Measurements from ENCODE around the gene CDS2.

Gene CDS2

GRCh38 chr20:5178046-5178445 is 51.2 kb downstream of the CDS2 start:
- no peak for DNase-seq (ENCODE audit: low read depth in 1 of 2, low spot score in 1 of 2)

- DNase-seq (ENCODE audit: low read depth in 1 of 2, low spot score in 1 of 2), result no peak
Observed at GRCh38 chr20:5180421-5180820, 53.6 kb downstream of the CDS2 start.

GRCh38 chr20:5180933-5181332 is 54.1 kb downstream of the CDS2 start:
- DNase-seq (ENCODE audit: low read depth in 1 of 2, low spot score in 1 of 2), result no peak

DNA sequence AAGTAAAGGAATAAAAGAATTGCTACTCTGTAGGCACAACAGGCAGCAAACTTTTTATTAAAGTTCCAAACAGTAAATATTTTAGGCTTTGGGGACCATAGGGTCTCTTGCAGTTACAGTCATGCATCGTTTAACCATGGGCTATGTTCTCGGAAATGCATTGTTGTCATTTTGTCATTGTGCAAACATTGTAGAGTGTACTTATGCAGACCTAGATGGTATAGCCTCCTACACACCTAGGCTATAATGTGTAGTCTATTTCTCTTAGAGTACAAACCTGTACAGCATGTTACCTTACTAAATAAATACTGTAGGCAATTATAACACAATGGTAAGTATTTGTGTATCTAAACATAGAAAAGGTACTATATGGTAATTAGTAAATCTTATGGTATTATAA is 54.7 kb downstream of the CDS2 start:
- no peak for DNase-seq (ENCODE audit: low read depth in 1 of 2, low spot score in 1 of 2)

DNA sequence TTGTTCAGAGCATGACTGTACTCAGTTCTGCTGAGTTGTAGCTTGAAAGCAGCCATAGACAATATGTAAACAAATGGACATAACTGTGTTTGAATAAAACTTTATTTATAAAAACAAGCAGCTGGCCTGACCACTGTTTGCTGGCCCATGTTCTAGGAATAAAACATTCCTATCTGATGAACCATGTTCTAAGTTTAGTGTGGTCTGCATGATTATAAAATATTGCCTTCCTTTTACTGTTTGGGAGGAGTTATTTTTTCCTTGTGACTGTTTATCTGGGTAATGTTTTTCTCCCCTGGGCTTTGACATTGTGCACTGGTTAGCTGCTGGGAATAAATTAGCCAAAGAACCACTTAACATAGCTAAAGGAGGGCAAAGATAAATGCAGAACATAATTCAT is 55.1 kb downstream of the CDS2 start:
- no peak for DNase-seq (ENCODE audit: low read depth in 1 of 2, low spot score in 1 of 2)

- no peak for DNase-seq (ENCODE audit: low read depth in 1 of 2, low spot score in 1 of 2)
Observed at GRCh38 chr20:5182615-5183254, 55.9 kb downstream of the CDS2 start.

- no peak for DNase-seq (ENCODE audit: low read depth in 1 of 2, low spot score in 1 of 2)
Observed at GRCh38 chr20:5183731-5184474, 57.1 kb downstream of the CDS2 start.

DNA sequence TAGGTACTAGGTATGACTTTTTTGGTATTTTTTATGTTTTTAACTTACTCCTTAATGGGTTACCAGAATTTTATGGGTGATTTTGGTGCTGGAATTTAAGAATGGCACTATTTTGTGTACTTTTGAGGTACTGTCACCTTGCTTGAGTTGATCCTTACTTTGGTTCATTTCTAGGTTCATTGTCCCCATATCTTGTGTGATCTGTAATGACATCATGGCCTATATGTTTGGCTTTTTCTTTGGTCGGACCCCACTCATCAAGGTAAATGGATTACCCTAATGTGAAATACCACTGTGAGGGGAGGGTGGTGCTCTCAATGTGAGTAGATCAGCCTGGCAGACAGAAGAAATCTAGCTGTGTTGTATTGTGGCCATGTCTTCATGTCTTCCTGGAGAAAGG is 57.9 kb downstream of the CDS2 start:
- no peak for DNase-seq (ENCODE audit: low read depth in 1 of 2, low spot score in 1 of 2)

GRCh38 chr20:5187122-5187521 is 60.3 kb downstream of the CDS2 start:
- DNase-seq (ENCODE audit: low read depth in 1 of 2, low spot score in 1 of 2), result no peak

- no peak for DNase-seq (ENCODE audit: low read depth in 1 of 2, low spot score in 1 of 2)
Observed at GRCh38 chr20:5188736-5189135, 61.9 kb downstream of the CDS2 start.

DNA sequence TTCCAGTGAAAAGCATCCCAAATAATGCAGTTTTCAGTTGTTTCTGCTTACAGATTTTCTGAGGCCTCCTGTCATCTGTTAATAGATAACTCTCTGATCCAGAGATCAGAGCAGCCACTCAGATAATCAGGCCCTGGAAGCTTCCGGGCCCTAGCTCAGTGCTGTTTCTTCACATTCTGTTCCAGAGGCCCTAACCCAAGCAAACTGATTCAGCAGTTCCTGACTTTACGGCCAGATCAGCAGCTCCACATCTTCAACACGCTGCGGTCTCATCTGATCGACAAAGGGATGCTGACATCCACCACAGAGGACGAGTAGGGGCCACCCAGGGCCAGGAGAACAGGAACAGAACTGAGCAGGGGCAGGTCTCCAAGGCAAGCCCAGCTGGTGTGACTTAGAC is 63.1 kb downstream of the CDS2 start:
- DNase-seq (ENCODE audit: low read depth in 1 of 2, low spot score in 1 of 2), result no peak

DNA sequence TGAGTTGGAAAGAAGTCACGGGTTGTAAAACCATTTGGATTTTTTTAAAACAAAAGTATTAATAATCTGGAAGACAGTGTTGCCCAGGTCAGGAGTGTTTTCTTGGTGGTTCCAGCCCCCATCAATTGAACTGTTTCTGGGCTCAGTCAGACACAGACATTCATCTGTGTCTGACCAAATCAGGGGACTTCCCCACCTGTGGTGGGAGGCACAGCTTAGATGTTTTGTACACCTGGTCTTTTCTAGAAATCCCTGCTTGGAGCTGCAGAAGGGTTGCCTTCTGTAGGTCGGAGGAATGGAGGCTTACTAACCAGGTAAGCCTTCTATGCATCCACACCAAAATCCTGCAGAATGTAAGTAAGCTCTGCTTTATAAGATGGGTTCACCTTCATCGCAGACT is 63.6 kb downstream of the CDS2 start:
- DNase-seq (ENCODE audit: low read depth in 1 of 2, low spot score in 1 of 2), result no peak

DNA sequence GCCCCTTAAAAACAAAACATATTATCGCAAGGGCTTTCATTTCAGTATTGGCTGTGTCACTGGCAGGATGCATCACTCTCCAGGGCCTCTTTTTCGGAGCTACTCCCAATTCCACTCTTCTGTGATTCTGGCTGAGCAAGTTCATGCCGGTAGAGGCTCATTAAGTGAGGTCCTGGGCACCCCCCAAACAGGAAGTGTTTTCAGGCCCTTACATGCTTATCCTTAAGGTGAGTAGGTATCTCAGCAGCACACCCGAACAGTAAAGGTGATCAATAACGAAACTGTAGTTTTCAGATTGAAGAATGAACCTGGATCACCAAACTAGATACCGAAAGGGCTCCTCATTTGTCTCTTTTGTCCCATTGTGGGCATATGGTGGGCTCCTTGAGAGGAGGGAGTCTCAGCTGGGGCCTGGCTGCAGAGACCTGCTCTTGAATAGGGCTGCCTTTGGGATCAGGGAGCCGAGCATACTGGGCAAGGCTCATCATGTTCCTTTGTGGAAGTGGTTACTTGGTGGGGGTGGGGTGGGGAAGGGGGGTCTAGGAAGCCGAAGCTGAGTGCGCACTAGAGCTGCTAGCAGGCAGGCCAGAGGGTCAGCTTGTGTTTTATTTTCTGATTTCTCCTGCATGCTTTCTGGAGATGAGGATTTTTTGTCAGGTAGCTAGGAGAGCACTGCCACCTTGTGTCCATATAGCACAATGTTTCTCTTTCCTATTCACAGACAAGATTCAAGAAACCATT is 65.2 kb downstream of the CDS2 start:
- no peak for DNase-seq (ENCODE audit: low read depth in 1 of 2, low spot score in 1 of 2)

DNA sequence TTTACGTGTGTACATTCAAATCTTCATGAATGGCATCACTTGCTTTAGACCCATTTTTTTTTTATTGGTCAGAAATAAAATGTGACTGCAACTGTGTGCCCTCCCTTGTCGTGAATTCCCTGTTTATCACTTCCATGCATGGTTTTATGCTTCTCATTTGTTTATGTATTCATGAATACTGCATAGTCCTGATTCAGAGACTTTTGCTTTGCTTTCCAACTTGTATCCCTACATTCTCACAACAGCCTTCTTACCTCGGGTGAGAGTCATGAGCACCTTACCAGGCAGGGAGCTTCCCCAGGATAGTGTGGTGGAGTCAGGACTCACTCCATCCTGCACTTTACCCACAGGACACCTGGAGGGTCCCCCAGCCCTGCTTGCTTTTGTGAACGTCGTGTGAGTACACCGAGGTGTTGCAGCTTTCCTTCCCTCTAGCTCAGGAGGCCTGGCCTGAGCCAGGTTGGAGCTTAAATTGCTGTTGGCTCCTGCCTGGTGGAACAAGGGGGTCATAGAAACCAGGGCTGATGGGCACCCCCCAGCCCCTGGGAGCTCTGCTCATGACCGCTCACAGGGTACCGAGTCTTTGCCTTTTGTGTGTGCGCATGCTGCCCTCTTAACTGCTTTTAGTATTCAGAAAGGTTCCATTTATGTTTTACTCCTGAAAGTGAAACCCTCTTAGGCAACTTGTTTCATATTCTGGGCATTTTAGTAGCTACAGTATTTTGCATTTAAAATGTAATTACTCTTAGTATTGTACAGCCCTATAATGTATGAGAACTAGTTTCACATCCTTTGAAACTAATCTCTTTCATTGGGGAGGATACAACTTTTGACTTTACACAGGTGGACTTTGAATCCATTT is 66.0 kb downstream of the CDS2 start:
- DNase-seq (ENCODE audit: low read depth in 1 of 2, low spot score in 1 of 2), result no peak

DNA sequence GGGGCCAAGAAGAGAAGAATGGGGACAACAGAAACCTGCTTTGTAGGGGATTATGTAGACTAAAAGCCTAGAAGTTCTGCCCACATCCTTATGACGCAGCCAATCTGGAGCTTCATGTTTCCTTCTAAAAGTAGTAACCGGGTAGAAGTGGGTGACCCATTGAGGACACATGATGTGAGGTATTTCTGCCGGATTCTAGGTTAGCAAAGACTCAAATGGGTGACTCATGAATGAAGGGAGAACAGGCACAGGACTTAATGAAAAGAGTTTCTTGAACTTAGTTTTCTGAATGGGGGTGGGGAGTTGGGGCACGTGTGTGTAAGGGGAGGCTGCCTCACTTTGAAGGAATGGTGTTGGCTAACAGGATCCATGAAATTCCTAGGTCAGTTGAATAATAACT is 68.8 kb downstream of the CDS2 start:
- no peak for DNase-seq (ENCODE audit: low read depth in 1 of 2, low spot score in 1 of 2)

DNA sequence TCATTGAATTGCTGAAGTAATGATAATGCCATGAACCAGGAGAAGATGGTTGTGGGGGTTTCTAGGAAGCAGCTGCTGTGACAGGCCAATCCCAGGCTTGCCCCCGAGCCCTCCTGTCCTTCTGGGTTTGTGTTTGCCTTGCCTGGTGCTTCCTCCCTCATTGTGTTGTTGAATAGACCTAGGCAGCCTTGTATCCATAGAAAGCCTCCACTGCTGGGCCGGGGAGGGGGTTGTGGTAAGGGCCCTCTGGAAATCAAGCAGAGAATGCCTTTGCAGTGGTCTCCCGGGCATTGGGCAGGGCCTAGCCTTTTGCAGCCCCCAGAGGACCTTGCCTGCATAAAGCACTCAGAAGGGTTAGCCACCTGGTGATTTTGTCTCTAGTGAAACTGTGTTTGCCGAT is 69.3 kb downstream of the CDS2 start:
- DNase-seq (ENCODE audit: low read depth in 1 of 2, low spot score in 1 of 2), result no peak

GRCh38 chr20:5197270-5197827 is 70.5 kb downstream of the CDS2 start:
- DNase-seq (ENCODE audit: low read depth in 1 of 2, low spot score in 1 of 2), result no peak

DNA sequence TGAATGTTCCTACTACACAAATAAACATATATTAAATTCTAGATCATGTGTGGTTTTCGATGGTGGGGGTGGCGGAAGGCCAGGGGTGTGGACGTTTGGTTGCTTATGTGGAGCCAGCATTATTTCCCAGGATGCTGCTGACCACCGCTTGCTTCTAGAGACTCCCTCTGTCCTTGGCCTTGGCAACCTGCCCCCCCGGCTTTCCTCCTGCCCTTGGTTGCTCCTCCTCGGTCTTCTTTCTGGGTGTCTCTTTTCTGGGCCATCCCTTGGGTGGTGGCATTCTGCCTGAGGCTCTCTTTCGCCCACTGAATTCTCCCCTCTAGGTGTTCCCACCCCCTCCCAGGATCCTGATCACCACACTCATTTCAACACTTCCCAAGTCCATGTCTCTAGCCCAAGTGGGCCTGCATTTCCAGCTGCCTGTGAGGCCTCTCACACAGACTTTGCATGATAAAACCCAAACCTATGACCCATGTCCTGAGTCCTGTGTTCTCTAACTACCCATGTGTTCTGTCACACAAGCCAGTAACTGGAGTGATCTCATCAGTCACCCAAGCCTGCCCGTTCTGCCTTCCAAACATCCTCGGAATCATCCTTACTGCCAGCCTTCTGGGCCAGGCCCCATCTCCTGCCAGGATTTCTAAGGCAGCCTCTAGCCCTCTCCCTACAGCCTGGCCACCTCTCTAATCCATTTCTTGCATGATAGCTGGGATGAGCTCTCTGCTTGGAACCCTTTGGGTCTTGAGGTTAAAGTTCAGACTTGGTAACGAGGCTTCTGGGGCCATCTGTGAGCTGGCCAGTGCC is 71.2 kb downstream of the CDS2 start:
- no peak for DNase-seq (ENCODE audit: low read depth in 1 of 2, low spot score in 1 of 2)

DNA sequence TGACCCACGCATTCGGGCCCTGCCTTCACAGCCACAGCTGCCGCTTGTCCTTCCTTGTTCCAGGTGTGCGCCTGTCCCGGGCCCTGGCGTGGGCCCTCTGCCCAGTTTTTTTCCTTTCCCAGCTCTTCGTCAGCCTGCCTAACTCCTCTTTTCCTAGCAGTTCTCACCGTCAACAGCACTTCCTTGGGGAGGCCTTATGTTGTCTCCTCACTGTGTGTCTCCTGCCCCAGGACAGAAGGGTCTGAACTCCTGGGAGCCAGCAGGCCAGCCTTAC is 71.8 kb downstream of the CDS2 start:
- no peak for DNase-seq (ENCODE audit: low read depth in 1 of 2, low spot score in 1 of 2)

DNA sequence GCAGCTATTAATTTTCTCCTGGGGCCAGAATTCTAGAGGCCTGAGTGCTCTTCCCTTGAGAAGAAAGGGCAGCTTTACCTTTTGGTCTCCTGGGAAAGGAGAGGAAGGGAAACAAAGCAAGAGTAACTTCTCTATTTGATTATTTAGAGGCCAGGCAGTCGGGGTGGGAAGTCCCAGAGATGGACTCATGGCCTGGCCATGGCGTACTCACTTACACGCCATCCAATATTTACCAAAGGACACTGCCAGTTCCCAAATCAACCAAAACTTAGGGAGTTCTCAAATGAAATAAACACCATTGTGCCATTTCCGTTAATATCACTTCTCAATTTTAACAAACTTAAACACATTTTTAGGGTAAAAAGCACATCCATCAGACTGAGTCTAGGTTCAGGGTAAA is 76.6 kb downstream of the CDS2 start:
- DNase-seq (ENCODE audit: low read depth in 1 of 2, low spot score in 1 of 2), result no peak
